Neuron (in vitro differentiated cells): ENCODE data around the gene BTBD9.

Experiments used
- H2AFZ ChIP-seq: one replicate; pipeline ENCODE4 v1.6.1; 2013; ENCODE audit warnings: low read depth, mild to moderate bottlenecking, inconsistent platforms, low read length, moderate library complexity
- H3K27me3 ChIP-seq: one replicate; pipeline ENCODE4 v1.6.1; 2013; ENCODE audit warnings: low read length; ENCODE audit not compliant: insufficient read depth
- H3K36me3 ChIP-seq: one replicate; pipeline ENCODE4 v1.6.1; 2013; ENCODE audit warnings: low read length; ENCODE audit not compliant: insufficient read depth
- H3K4me1 ChIP-seq: one replicate; pipeline ENCODE4 v1.6.1; 2013; ENCODE audit warnings: low read length; ENCODE audit not compliant: insufficient read depth
- H3K4me3 ChIP-seq: 2 replicates; pipeline ENCODE4 v1.5.1; 2013; ENCODE audit warnings: mild to moderate bottlenecking, low read length, moderate library complexity
- H3K9me3 ChIP-seq: one replicate; pipeline ENCODE4 v1.6.1; 2013; ENCODE audit warnings: low read length

Gene BTBD9

GRCh38 chr6:38580030-38580429 lies 59.7 kb downstream of the BTBD9 start:
- Histone ChIP-seq H3K36me3 (peaks cover 7% of the 10 kb centered on the region), H3K9me3 (no peaks in the 10 kb centered on the region), H3K4me3 (no peak overlapping the region), H3K4me1 (no peaks in the 10 kb centered on the region), H3K27me3 (no peaks in the 10 kb centered on the region), H2AFZ (no peak overlapping the region)

DNA sequence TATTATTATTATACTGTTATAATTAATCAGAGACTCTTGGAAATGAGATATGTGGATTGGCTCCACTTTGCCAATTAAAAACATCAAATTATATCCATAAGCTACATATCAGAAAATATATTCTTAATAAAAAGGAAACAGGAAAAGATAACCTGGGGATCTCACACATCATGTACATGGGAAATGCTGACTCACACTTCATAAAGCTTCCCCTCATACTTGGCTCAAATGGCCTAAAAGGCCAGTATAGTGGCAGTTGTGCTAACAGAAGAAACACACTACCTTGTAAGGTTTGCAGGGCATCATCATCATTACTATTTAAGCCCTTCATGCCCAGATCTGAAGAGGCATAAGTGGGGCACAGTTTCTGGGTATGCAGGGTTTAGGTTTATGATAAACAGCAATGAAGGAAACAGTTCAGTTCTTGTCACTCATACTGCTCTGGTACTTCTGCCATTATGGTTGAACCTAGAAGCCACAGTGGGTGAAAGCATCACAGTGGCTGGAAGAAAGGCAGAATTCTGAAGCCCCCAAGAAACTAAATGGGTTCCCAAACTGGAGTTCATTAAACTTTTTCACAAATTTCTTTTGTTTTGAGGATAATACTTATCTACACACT lies 60.6 kb downstream of the BTBD9 start:
- no peak overlapping the region for H3K4me3 ChIP-seq
- no peak overlapping the region for H2AFZ ChIP-seq
- no peaks in the 10 kb centered on the region for H3K9me3 ChIP-seq
- H3K4me1 ChIP-seq: no peaks in the 10 kb centered on the region
- no peaks in the 10 kb centered on the region for H3K27me3 ChIP-seq
- H3K36me3 ChIP-seq: peaks cover 7% of the 10 kb centered on the region

DNA sequence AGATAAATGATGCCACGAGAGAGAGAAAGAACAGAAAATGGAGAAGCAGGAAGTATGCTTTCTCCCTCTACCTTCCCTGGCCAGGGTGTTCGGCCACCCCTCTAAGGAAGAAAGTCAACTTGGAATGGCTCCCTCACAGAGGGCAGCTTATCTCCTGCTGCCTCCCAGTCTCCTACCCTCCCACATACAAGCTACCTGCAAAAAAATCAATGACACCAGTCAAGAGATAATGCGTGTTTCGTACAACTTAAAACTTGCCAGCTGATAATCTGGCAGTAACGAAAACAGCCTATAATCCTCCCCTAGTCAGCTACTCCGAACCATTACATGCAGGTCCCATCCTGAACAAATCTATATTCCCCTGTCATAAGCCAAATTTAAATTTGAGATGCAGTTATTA lies 61.7 kb downstream of the BTBD9 start:
- Histone ChIP-seq H3K36me3 (peaks cover 7% of the 10 kb centered on the region), H3K9me3 (no peaks in the 10 kb centered on the region), H3K27me3 (no peaks in the 10 kb centered on the region), H3K4me1 (no peaks in the 10 kb centered on the region), H2AFZ (no peak overlapping the region), H3K4me3 (no peak overlapping the region)

- H3K36me3 ChIP-seq: peaks cover 7% of the 10 kb centered on the region
- no peak overlapping the region for H2AFZ ChIP-seq
- H3K4me3 ChIP-seq: no peak overlapping the region
- no peaks in the 10 kb centered on the region for H3K27me3 ChIP-seq
- H3K4me1 ChIP-seq: no peaks in the 10 kb centered on the region
- H3K9me3 ChIP-seq: no peaks in the 10 kb centered on the region
These were observed 62.2 kb downstream of the BTBD9 start for GRCh38 chr6:38577492-38577891.

- Histone ChIP-seq H3K36me3 (peaks cover 3% of the 10 kb centered on the region), H2AFZ (no peak overlapping the region), H3K4me1 (peaks cover 7% of the 10 kb centered on the region), H3K27me3 (no peaks in the 10 kb centered on the region), H3K9me3 (no peaks in the 10 kb centered on the region), H3K4me3 (no peak overlapping the region)
These were observed 65.8 kb downstream of the BTBD9 start for GRCh38 chr6:38573801-38574395.

- Histone ChIP-seq H2AFZ (no peak overlapping the region), H3K27me3 (no peaks in the 10 kb centered on the region), H3K9me3 (no peaks in the 10 kb centered on the region), H3K4me3 (no peak overlapping the region), H3K4me1 (peaks cover 7% of the 10 kb centered on the region), H3K36me3 (peaks cover 3% of the 10 kb centered on the region)
These were observed 67.4 kb downstream of the BTBD9 start for GRCh38 chr6:38572186-38572813.

DNA sequence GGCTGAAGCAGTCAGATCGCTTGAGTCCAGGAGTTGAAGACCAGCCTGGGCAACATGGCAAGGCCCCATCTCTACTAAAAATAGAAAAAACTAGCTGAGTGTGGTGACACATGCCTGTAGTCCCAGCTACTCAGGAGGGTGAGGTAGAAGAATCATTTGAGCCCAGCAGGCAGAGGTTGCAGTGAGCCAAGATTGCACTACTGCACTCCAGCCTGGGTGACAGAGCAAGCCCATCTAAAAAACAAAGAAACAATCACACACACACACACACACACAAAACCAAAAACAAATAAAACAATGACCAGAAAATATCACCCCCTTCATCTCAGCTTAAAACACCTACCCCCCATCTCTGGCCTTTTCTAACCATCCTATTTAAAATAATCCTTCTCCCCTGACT lies 68.0 kb downstream of the BTBD9 start:
- Histone ChIP-seq H3K4me3 (no peak overlapping the region), H3K27me3 (no peaks in the 10 kb centered on the region), H3K4me1 (peaks cover 7% of the 10 kb centered on the region), H3K36me3 (no peaks in the 10 kb centered on the region), H3K9me3 (no peaks in the 10 kb centered on the region), H2AFZ (no peak overlapping the region)

DNA sequence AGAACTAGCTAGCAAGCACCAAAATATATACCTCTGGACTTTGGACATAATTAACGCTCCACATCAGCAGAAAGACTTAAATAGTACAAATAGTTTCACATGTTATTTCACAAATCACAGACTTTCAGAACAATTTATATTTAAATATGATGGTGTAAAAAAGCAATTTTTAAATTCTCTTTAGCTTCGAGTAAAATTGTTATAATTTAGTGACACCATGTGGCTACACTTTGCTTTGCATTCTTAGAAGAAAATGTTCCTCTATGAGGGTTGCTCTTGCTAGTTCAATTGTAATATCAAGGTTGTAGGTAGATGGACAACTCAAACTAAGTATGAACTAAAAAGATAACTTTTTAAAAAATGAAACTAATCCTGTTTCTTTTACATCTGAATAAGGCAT lies 69.0 kb downstream of the BTBD9 start:
- no peaks in the 10 kb centered on the region for H3K36me3 ChIP-seq
- H3K4me1 ChIP-seq: peaks cover 7% of the 10 kb centered on the region
- H3K4me3 ChIP-seq: no peak overlapping the region
- no peaks in the 10 kb centered on the region for H3K27me3 ChIP-seq
- H2AFZ ChIP-seq: no peak overlapping the region
- H3K9me3 ChIP-seq: no peaks in the 10 kb centered on the region

DNA sequence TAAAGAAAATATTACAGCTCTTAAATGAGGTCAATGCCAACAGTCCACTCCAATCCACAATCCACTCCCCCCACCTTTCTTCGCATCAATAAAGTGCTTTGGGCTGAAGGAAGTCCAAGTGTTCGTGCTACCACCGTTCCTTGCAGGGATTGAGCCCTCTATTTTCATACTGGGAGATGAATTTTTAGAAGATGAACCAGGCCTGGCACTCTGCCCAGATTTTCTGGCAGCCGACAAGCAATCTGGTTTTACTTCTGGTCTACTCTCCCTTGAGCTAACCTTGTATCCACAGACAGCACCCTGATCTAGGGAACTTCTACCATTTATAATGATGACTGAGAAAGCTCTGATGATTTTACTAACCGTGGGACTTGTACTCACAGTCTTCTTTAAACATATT lies 72.3 kb downstream of the BTBD9 start:
- no peaks in the 10 kb centered on the region for H3K9me3 ChIP-seq
- no peak overlapping the region for H2AFZ ChIP-seq
- no peaks in the 10 kb centered on the region for H3K36me3 ChIP-seq
- H3K4me1 ChIP-seq: peaks cover 7% of the 10 kb centered on the region
- H3K4me3 ChIP-seq: no peak overlapping the region
- no peaks in the 10 kb centered on the region for H3K27me3 ChIP-seq

DNA sequence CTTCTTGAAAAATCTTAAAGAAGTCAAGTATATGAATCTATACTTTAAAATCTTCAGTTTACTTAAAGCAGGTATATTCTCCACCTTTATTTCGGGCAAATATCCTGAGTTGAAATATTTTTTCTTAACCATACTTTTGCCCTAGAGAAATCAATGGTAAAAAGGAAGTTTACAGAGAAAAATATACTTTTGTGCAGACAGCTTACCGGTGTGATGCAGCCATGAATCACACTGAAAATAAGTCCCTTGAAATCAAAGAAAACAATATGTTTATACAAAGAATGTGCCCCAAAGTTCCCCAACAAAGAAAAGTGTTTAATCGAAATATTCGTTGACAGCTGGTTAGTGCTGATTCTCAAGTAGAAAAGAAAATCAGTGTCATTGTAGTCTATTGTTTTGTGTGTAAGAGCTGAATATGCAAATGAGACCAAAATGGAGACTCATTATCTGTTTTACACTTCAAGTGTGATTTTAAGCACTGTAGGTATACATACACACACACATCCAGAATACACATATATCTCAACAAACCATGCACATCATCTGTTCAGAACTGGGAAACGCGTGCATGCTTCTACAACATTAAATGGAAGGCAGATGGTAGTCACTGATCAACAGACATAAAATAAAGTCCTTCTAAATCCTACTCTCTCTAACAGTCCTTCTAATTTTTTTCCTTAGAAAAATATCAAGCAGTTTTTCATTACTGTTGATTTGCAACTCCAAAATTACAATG lies 73.3 kb downstream of the BTBD9 start:
- H2AFZ ChIP-seq: no peak overlapping the region
- H3K36me3 ChIP-seq: no peaks in the 10 kb centered on the region
- no peak overlapping the region for H3K4me3 ChIP-seq
- peaks cover 7% of the 10 kb centered on the region for H3K4me1 ChIP-seq
- no peaks in the 10 kb centered on the region for H3K9me3 ChIP-seq
- H3K27me3 ChIP-seq: no peaks in the 10 kb centered on the region

DNA sequence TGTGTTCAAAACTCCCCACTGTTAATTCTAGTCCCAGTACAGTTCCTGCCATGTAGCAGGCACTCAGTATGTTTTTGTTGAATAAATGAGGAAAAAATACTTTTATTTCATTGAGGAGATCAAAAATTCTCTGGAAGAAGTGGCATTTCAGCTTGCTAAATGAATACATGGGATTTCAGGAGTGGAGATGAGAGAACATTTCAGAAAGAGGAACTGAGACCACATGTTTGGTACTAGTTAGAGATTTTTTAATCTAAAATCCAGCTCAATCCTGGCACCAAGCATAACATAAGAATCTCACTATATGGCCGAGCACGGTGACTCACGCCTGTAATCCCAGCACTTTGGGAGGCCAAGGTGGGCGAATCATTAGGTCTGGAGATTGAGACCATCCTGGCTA lies 75.4 kb downstream of the BTBD9 start:
- H2AFZ ChIP-seq: no peak overlapping the region
- H3K36me3 ChIP-seq: no peaks in the 10 kb centered on the region
- no peaks in the 10 kb centered on the region for H3K4me1 ChIP-seq
- H3K4me3 ChIP-seq: no peak overlapping the region
- H3K9me3 ChIP-seq: no peaks in the 10 kb centered on the region
- H3K27me3 ChIP-seq: no peaks in the 10 kb centered on the region

DNA sequence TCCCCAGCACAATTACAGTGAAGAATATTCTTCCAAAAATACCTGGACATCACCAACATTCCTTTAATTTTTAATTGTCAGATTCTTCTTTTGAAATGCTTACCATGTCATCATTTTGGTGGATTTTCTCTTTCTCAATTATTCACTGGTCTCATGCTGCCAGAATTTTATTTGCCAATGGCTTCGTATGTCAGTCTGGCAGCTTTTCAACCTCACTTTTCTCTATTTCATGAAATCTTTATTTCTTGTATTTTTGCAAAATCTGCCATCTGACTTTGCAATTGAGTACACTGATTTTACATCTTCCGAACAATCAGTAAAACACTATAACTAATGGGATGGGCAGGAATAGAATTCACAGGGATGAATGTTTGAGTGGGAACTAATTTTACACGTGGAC lies 84.1 kb downstream of the BTBD9 start:
- no peaks in the 10 kb centered on the region for H3K9me3 ChIP-seq
- no peaks in the 10 kb centered on the region for H3K36me3 ChIP-seq
- H3K27me3 ChIP-seq: no peaks in the 10 kb centered on the region
- H3K4me1 ChIP-seq: no peaks in the 10 kb centered on the region
- H2AFZ ChIP-seq: no peak overlapping the region
- H3K4me3 ChIP-seq: no peak overlapping the region

GRCh38 chr6:38554700-38555413 lies 84.9 kb downstream of the BTBD9 start:
- Histone ChIP-seq H3K4me1 (no peaks in the 10 kb centered on the region), H3K4me3 (no peak overlapping the region), H2AFZ (no peak overlapping the region), H3K9me3 (no peaks in the 10 kb centered on the region), H3K36me3 (no peaks in the 10 kb centered on the region), H3K27me3 (no peaks in the 10 kb centered on the region)
